Measurements from ENCODE around the gene FATE1.

FATE1 gene

GRCh38 chrX:151745651-151746050 lies 29.8 kb downstream of the FATE1 start:
- no peak for DNase-seq

- no peak for DNase-seq
Measured at GRCh38 chrX:151746502-151746901, 30.7 kb downstream of the FATE1 start.

- no peak for DNase-seq
Measured at GRCh38 chrX:151750511-151750910, 34.7 kb downstream of the FATE1 start.

- no peak for DNase-seq
Measured at GRCh38 chrX:151752847-151753246, 37.0 kb downstream of the FATE1 start.

- DNase-seq = peak; percentile 39
Measured at GRCh38 chrX:151753313-151754046, 37.6 kb downstream of the FATE1 start.

GRCh38 chrX:151754047-151754429 lies 38.2 kb downstream of the FATE1 start:
- peak; percentile 3 for DNase-seq

GRCh38 chrX:151754641-151755215 lies 38.9 kb downstream of the FATE1 start:
- DNase-seq = no peak

GRCh38 chrX:151759041-151759708 lies 43.3 kb downstream of the FATE1 start:
- no peak for DNase-seq

- DNase-seq = no peak
Measured at GRCh38 chrX:151762802-151763201, 47.0 kb downstream of the FATE1 start.

- DNase-seq = no peak
Measured at GRCh38 chrX:151763711-151764110, 47.9 kb downstream of the FATE1 start.

- no peak for DNase-seq
Measured at GRCh38 chrX:151765026-151765425, 49.2 kb downstream of the FATE1 start.

GRCh38 chrX:151771726-151772125 lies 55.9 kb downstream of the FATE1 start:
- DNase-seq = no peak
